HL-60 (cell line): ENCODE results near the gene ITGA8.

Experiments used
- GABPA ChIP-seq: IDR thresholded peaks from 2 replicates; pipeline ENCODE4 v1.6.1; 2012; ENCODE audit warnings: low read depth
- POLR2AphosphoS5 ChIP-seq: IDR thresholded peaks from 2 replicates; pipeline ENCODE4 v1.6.1; 2012; ENCODE audit warnings: low read depth
- SPI1 ChIP-seq: IDR thresholded peaks from 2 replicates; pipeline ENCODE4 v1.6.1; 2012; ENCODE audit warnings: low read depth, mild to moderate bottlenecking, borderline replicate concordance
- TF ChIP-seq, protein P1 (sequence below): IDR thresholded peaks from one replicate; pipeline ENCODE4 v1.5.1; 2011; ENCODE audit warnings: low read length, control low read depth, inconsistent platforms; ENCODE audit not compliant: insufficient read depth
- TF ChIP-seq, protein P2 (sequence below): IDR thresholded peaks from 2 replicates; pipeline ENCODE4 v1.6.1; 2012; ENCODE audit warnings: low read depth; ENCODE audit not compliant: insufficient replicate concordance

DNA sequence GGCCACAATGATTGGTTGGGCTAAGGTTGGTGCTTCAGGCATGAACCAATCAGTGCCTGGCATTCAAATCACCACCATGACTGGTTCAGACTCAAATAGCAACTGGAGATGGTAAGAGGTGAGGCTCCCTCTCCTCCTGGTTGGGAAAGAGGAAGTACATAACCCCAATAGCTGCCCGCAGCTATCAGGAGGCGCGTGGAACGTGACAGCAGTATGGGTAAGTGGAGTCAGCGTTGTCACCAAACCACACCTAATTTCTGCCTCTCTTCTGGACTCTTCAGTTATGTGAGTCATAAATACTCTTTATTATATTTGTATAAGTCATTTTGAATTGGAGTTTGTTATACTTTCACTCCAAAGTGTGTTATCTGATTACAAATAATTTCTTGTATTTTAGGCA lies 17.9 kb upstream of the ITGA8 start:
- TF ChIP-seq, protein P1, sequence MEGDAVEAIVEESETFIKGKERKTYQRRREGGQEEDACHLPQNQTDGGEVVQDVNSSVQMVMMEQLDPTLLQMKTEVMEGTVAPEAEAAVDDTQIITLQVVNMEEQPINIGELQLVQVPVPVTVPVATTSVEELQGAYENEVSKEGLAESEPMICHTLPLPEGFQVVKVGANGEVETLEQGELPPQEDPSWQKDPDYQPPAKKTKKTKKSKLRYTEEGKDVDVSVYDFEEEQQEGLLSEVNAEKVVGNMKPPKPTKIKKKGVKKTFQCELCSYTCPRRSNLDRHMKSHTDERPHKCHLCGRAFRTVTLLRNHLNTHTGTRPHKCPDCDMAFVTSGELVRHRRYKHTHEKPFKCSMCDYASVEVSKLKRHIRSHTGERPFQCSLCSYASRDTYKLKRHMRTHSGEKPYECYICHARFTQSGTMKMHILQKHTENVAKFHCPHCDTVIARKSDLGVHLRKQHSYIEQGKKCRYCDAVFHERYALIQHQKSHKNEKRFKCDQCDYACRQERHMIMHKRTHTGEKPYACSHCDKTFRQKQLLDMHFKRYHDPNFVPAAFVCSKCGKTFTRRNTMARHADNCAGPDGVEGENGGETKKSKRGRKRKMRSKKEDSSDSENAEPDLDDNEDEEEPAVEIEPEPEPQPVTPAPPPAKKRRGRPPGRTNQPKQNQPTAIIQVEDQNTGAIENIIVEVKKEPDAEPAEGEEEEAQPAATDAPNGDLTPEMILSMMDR, result no peak
- TF ChIP-seq, protein P2, sequence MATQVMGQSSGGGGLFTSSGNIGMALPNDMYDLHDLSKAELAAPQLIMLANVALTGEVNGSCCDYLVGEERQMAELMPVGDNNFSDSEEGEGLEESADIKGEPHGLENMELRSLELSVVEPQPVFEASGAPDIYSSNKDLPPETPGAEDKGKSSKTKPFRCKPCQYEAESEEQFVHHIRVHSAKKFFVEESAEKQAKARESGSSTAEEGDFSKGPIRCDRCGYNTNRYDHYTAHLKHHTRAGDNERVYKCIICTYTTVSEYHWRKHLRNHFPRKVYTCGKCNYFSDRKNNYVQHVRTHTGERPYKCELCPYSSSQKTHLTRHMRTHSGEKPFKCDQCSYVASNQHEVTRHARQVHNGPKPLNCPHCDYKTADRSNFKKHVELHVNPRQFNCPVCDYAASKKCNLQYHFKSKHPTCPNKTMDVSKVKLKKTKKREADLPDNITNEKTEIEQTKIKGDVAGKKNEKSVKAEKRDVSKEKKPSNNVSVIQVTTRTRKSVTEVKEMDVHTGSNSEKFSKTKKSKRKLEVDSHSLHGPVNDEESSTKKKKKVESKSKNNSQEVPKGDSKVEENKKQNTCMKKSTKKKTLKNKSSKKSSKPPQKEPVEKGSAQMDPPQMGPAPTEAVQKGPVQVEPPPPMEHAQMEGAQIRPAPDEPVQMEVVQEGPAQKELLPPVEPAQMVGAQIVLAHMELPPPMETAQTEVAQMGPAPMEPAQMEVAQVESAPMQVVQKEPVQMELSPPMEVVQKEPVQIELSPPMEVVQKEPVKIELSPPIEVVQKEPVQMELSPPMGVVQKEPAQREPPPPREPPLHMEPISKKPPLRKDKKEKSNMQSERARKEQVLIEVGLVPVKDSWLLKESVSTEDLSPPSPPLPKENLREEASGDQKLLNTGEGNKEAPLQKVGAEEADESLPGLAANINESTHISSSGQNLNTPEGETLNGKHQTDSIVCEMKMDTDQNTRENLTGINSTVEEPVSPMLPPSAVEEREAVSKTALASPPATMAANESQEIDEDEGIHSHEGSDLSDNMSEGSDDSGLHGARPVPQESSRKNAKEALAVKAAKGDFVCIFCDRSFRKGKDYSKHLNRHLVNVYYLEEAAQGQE, result no peak
- TF ChIP-seq POLR2AphosphoS5 (no peak), GABPA (no peak), SPI1 (no peak)
